ENCODE results near the gene CCNB1.

- TF ChIP-seq POLR2AphosphoS5 (IDR thresholded peaks at IDR 0.05; ENCODE audit: borderline replicate concordance, low read depth, low read length) (no peak), EZH2 (IDR thresholded peaks at IDR 0.05) (no peak)
Observed at GRCh38 chr5:69167493-69167855, 524 bp downstream of the CCNB1 start.
